HepG2 (cell line): ENCODE data around the gene KIF25. TPM values are rescaled to one million over a fixed set of nuclear protein-coding genes. Genes with fewer than 3 reads are reported as not detected.

Source experiments
- CHD4 ChIP-seq: fragments of 200-600 bp; sonication (generic); IDR thresholded peaks from 2 replicates; pipeline ENCODE4 v1.7.0; 2017; ENCODE audit warnings: mild to moderate bottlenecking, low read length, borderline replicate concordance
- HINFP ChIP-seq: sonication (generic); formaldehyde crosslinking; IDR thresholded peaks from 2 replicates; pipeline ENCODE4 v1.4.0; 2020; ENCODE audit warnings: low read depth, mild to moderate bottlenecking, missing genetic modification reagents
- KLF12 ChIP-seq: sonication (generic); formaldehyde crosslinking; IDR thresholded peaks from 2 replicates; pipeline ENCODE4 v1.4.0; 2020; ENCODE audit warnings: missing genetic modification reagents, borderline replicate concordance
- KMT2B ChIP-seq: IDR thresholded peaks from 2 replicates; pipeline ENCODE4 v1.6.1; 2016; ENCODE audit warnings: missing genetic modification reagents, missing compliant biosample characterization
- MAZ ChIP-seq, 2 experiments: sonication (generic) in 1 of 2; formaldehyde crosslinking in 1 of 2; IDR thresholded peaks; 2 replicates each; pipeline versions ENCODE4 v1.5.0 to v1.6.1; 2012 to 2020; ENCODE audit warnings: low read depth in 2 of 2, mild to moderate bottlenecking in 2 of 2, borderline replicate concordance in 1 of 2, improper control_type of control experiment in 1 of 2, low read length in 1 of 2, missing genetic modification reagents in 1 of 2, moderate library complexity in 1 of 2
- MIER3 ChIP-seq: IDR thresholded peaks from 2 replicates; pipeline ENCODE4 v1.6.1; 2016; ENCODE audit warnings: missing compliant biosample characterization, borderline replicate concordance
- NCOA2 ChIP-seq: sonication (generic); formaldehyde crosslinking; IDR thresholded peaks from 2 replicates; pipeline ENCODE4 v1.8.0; 2022; ENCODE audit warnings: inconsistent platforms
- NR2C2 ChIP-seq: sonication (generic); formaldehyde crosslinking; IDR thresholded peaks from 2 replicates; pipeline ENCODE4 v1.4.0; 2020; ENCODE audit warnings: missing genetic modification reagents, mild to moderate bottlenecking, moderate library complexity, borderline replicate concordance
- SIN3A ChIP-seq: IDR thresholded peaks from 2 replicates; pipeline ENCODE4 v1.6.1; 2011; ENCODE audit warnings: low read depth, mild to moderate bottlenecking, control low read depth, low read length, borderline replicate concordance
- TCF7 ChIP-seq: sonication (generic); IDR thresholded peaks from 2 replicates; pipeline ENCODE4 v1.6.1; 2016; ENCODE audit warnings: antibody characterized with exemption, low read depth
- TEAD3 ChIP-seq: optimal IDR thresholded peaks from 2 replicates; pipeline ENCODE3; 2016; ENCODE audit warnings: borderline replicate concordance
- TRIM24 ChIP-seq: sonication (generic); formaldehyde crosslinking; IDR thresholded peaks from 2 replicates; pipeline ENCODE4 v1.8.0; 2022; ENCODE audit warnings: mild to moderate bottlenecking, missing genetic modification reagents
- ZBTB49 ChIP-seq: sonication (generic); formaldehyde crosslinking; IDR thresholded peaks from 2 replicates; pipeline ENCODE4 v1.4.0; 2020; ENCODE audit warnings: missing genetic modification reagents, borderline replicate concordance
- ZNF234 ChIP-seq: sonication (generic); formaldehyde crosslinking; conservative IDR thresholded peaks from 2 replicates; pipeline ENCODE4 v1.5.1; 2020; ENCODE audit warnings: mild to moderate bottlenecking, missing genetic modification reagents
- ZNF414 ChIP-seq: sonication (generic); formaldehyde crosslinking; IDR thresholded peaks from 2 replicates; pipeline ENCODE4 v1.5.0; 2020; ENCODE audit warnings: missing genetic modification reagents
- ZNF598 ChIP-seq: sonication (generic); formaldehyde crosslinking; IDR thresholded peaks from 2 replicates; pipeline ENCODE4 v1.5.1; 2020; ENCODE audit warnings: mild to moderate bottlenecking, missing genetic modification reagents, borderline replicate concordance
- ZNF614 ChIP-seq: IDR thresholded peaks from 2 replicates; pipeline ENCODE4 v1.6.1; 2018; ENCODE audit warnings: missing biosample characterization, missing genetic modification reagents, inconsistent platforms, borderline replicate concordance
- ZNF639 ChIP-seq: conservative IDR thresholded peaks from 2 replicates; pipeline ENCODE4 v1.6.1; 2018; ENCODE audit warnings: missing genetic modification reagents
- ZNF687 ChIP-seq: sonication (generic); formaldehyde crosslinking; IDR thresholded peaks from 2 replicates; pipeline ENCODE4 v1.5.1; 2020; ENCODE audit warnings: mild to moderate bottlenecking, missing genetic modification reagents, moderate library complexity
- polyA plus RNA-seq, 8 experiments: library from polyadenylated mRNA; depleted of rRNA in 3 of 8; stranded (reverse) in 7 of 8; unstranded in 1 of 8; fragments of >200 nt; fragmentation: Illumina TruSeq in 4 of 8; extraction: Trizol in 4 of 8; gene quantifications; 2 replicates each; pipeline versions ENCODE4 v1.2.1 to v1.2.3, GENCODE V29; 2011 to 2016; ENCODE audit warnings: low read depth in 4 of 8, missing spikeins in 1 of 8, mixed read lengths in 1 of 8; ENCODE audit not compliant: insufficient read depth in 1 of 8
- total RNA-seq, 5 experiments: library from RNA; depleted of rRNA; stranded (reverse); fragments of >200 nt; fragmentation: Illumina TruSeq; extraction: Trizol; gene quantifications; 2 replicates each; pipeline ENCODE4 v1.2.3, GENCODE V29; 2016; ENCODE audit warnings: low read depth in 1 of 5

Gene KIF25
- total and polyA plus RNA-seq, 2 of the 13 experiments (the other 11 are each of a cell fraction or from before 2014, with no cell fraction given): not detected

- TF ChIP-seq CHD4 (peak; percentile 2; the same call in 1 of the 2 replicates), ZBTB49 (CRISPR knock-in tag) (no peak), ZNF614 (CRISPR knock-in tag) (peak; percentile 67), ZNF598 (no peak; the same call in 1 of the 2 replicates), TEAD3 (peak; percentile 67), ZNF234 (CRISPR knock-in tag) (no peak), ZNF414 (0 out of 2 replicates have a peak, but pooled peaks have one; percentile 39), MAZ (IDR thresholded peaks at IDR 0.05; ENCODE audit: borderline replicate concordance, low read depth, low read length) (no peak), MAZ (CRISPR knock-in tag; IDR thresholded peaks at IDR 0.05; ENCODE audit: low read depth) (no peak), SIN3A (0 out of 2 replicates have a peak, but pooled peaks have one; percentile 36), KLF12 (CRISPR knock-in tag) (peak; percentile 24; the same call in 1 of the 2 replicates), KMT2B (CRISPR knock-in tag) (peak; percentile 41; the same call in 1 of the 2 replicates), MIER3 (CRISPR knock-in tag) (0 out of 2 replicates have a peak, but pooled peaks have one; percentile 40), TCF7 (peak; percentile 94), ZNF687 (CRISPR knock-in tag) (peak; percentile 95), HINFP (CRISPR knock-in tag) (0 out of 2 replicates have a peak, but pooled peaks have one; percentile 47), NR2C2 (CRISPR knock-in tag) (peak; percentile 63; the same call in 1 of the 2 replicates), ZNF639 (CRISPR knock-in tag) (peak; percentile 27; the same call in 1 of the 2 replicates), NCOA2 (CRISPR knock-in tag) (peak; percentile 92), TRIM24 (no peak)
Measured at GRCh38 chr6:167963589-167964057, 33.8 kb upstream of the KIF25 start (continued).
